Esophagus squamous epithelium (tissue), 5 donors: ENCODE data around the gene NMNAT2. TPM values are rescaled to one million over a fixed set of nuclear protein-coding genes. Genes with fewer than 3 reads are reported as not detected.
A peak's percentile ranks its signal among the peaks of the same experiment; 100 is the strongest.

Experiments used
- DNase-seq: peaks from one replicate; lab custom pipeline; 2025; lab: John Stamatoyannopoulos, UW
- H3K27ac ChIP-seq, 4 donors: fragments of 200-600 bp; sonication (generic); one replicate each; pipeline ENCODE4 v1.5.1; 2016 to 2019; ENCODE audit warnings: mild to moderate bottlenecking in 1 of 4
- H3K27me3 ChIP-seq, 4 donors: fragments of 200-600 bp; sonication (generic); 1 replicate in 3 of 4; 2 replicates in 1 of 4; pipeline versions ENCODE4 v1.5.1 to v1.6.0; 2017 to 2021; ENCODE audit warnings: antibody characterized with exemption in 1 of 4
- H3K36me3 ChIP-seq, 3 donors: fragments of 200-600 bp; sonication (generic); one replicate each; pipeline ENCODE4 v1.5.1; 2016 to 2019
- H3K4me1 ChIP-seq, 3 donors: fragments of 200-600 bp; sonication (generic); one replicate each; pipeline ENCODE4 v1.5.1; 2017 to 2019
- H3K4me3 ChIP-seq, 4 donors: fragments of 200-600 bp; sonication (generic); 1 replicate in 3 of 4; 2 replicates in 1 of 4; pipeline ENCODE4 v1.5.1; 2016 to 2019; ENCODE audit warnings: mild to moderate bottlenecking in 2 of 4, moderate library complexity in 1 of 4
- H3K9me3 ChIP-seq, 3 donors: fragments of 200-600 bp; sonication (generic); one replicate each; pipeline ENCODE4 v1.5.1; 2016 to 2019
- POLR2A ChIP-seq, 4 donors: fragments of 450-650 bp; IDR thresholded peaks; one replicate each; pipeline ENCODE4 v1.6.1; 2017; ENCODE audit warnings: antibody characterized with exemption in 4 of 4, mild to moderate bottlenecking in 4 of 4, moderate library complexity in 3 of 4
- WGBS, 2 donors: methylation state at CpG; one replicate each; pipeline ENCODE4 v1.1.5; 2018; 5-methylcytosine and 5-hydroxymethylcytosine counted together
- intact Hi-C: fragments of 100-400 bp; cut with DNase I; formaldehyde crosslinking; loops from one replicate; pipeline ENCODE4 v1.15.0; 2022
- total RNA-seq, 4 donors: library from RNA; depleted of rRNA; stranded (reverse); fragments of >200 nt; gene quantifications; one replicate each; pipeline ENCODE4 v1.1.0, GENCODE V29; 2016
- TF ChIP-seq, protein P1 (sequence below), 6 experiments: fragments of 450-650 bp in 4 of 6; fragments of 200-600 bp in 2 of 6; sonication (generic) in 2 of 6; IDR thresholded peaks; one replicate each; pipeline ENCODE4 v1.5.1; 2016 to 2019; ENCODE audit warnings: antibody characterized with exemption in 6 of 6, mild to moderate bottlenecking in 4 of 6, moderate library complexity in 4 of 6
- donor health status: DM: yes; HTN: yes; CAD: no.

The NMNAT2 gene
- total RNA-seq, 4 donors from 2014 or later = 0.18 to 1.1 (median 0.26) TPM; not detected in 1

DNA sequence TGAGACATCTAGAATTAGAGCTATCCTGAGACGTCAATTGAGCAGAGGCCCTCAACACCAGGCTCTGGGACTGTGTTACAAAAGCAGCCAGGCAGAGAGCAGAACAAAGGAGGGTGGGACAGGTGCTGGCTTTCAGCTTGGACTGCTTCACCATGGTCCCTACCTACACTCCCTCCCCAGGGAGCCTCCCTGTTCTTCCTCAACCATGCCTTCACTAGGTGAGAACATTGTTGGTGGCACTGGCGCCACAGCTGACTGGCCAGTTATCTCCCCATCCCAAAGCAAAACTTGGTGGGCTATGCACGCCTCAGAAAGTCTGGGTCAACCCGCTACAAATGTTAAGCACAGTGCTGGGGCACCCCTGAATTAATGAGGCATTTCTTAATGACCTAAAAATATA, 87.8 kb downstream of the NMNAT2 start:
- H3K27ac ChIP-seq = no peak overlapping the region
- 73 to 75% methylated on average over 4 of the region's 4 CpGs for WGBS, 2 donors
- no peaks in the 10 kb centered on the region for H3K36me3 ChIP-seq
- DNase-seq = no peak
- TF ChIP-seq, protein P1, sequence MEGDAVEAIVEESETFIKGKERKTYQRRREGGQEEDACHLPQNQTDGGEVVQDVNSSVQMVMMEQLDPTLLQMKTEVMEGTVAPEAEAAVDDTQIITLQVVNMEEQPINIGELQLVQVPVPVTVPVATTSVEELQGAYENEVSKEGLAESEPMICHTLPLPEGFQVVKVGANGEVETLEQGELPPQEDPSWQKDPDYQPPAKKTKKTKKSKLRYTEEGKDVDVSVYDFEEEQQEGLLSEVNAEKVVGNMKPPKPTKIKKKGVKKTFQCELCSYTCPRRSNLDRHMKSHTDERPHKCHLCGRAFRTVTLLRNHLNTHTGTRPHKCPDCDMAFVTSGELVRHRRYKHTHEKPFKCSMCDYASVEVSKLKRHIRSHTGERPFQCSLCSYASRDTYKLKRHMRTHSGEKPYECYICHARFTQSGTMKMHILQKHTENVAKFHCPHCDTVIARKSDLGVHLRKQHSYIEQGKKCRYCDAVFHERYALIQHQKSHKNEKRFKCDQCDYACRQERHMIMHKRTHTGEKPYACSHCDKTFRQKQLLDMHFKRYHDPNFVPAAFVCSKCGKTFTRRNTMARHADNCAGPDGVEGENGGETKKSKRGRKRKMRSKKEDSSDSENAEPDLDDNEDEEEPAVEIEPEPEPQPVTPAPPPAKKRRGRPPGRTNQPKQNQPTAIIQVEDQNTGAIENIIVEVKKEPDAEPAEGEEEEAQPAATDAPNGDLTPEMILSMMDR (IDR thresholded peaks at IDR 0.05) = no peak
- no peak for TF ChIP-seq POLR2A (IDR thresholded peaks at IDR 0.05)
- peaks cover 0 to 14% (median 0%) of the 10 kb centered on the region in 4 donors for H3K27me3 ChIP-seq
- no peaks in the 10 kb centered on the region for H3K9me3 ChIP-seq
- no peak overlapping the region for H3K4me3 ChIP-seq
- H3K4me1 ChIP-seq = peaks cover 0 to 25% (median 10%) of the 10 kb centered on the region in 3 donors
- intact Hi-C loops = no loop called here

GRCh38 chr1:183328371-183328770, 89.8 kb downstream of the NMNAT2 start:
- H3K27ac ChIP-seq = peak overlapping the region in 3 of 4 donors; percentile 57 to 78 (median 75)
- H3K27me3 ChIP-seq = peaks cover 0 to 14% (median 0%) of the 10 kb centered on the region in 4 donors
- no peaks in the 10 kb centered on the region for H3K36me3 ChIP-seq
- no peaks in the 10 kb centered on the region for H3K9me3 ChIP-seq
- intact Hi-C loops = no loop called here
- TF ChIP-seq POLR2A (IDR thresholded peaks at IDR 0.05) = no peak
- TF ChIP-seq, protein P1 (IDR thresholded peaks at IDR 0.05) = no peak
- DNase-seq = no peak
- WGBS, 2 donors = 86 to 100% methylated on average over 1 of the region's 1 CpG
- H3K4me3 ChIP-seq = no peak overlapping the region
- H3K4me1 ChIP-seq = peaks cover 0 to 25% (median 10%) of the 10 kb centered on the region in 3 donors

DNA sequence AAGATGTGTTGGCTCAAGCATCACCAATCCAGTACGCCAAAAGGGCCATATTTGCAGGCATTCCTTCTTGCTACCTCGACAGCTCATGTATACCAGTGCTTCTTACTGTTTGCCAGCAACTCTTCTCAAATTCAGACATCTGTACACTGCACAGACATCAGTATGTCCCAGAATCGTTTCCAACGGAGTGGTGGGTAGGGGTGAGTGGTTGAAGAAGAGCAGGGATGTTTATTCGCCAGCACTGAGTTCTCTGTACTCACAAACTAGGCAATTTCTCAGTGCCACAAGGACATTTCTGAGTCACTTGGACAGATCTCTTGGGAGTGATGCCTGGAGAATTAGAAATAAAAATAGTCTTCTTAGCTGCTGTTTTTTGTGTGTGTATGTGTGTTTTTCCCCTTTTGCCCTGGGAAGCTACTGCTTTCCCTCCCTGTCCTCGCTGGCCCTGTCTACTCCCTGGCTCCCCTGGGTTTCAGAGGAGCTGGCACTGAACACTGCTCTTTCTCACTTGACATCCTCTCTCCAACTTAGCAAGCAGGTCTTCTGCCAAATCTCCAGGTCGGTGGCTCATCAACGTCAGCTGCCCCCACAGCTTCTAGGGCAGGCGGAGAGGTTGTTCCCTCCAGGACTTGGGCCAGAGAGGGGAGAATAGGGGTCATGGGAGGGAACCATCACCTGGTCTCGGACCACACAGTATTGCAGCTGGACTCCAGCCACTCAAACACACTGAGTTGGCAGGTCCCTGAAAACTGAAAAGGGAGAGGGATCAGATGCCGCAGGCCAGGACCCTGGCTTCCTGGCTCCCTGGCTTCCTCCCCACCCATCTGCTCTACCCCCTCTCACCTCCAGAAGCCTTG, 90.5 kb downstream of the NMNAT2 start:
- Histone ChIP-seq H3K4me3 (no peak overlapping the region), H3K36me3 (no peaks in the 10 kb centered on the region), H3K27me3 (peaks cover 0 to 14% (median 0%) of the 10 kb centered on the region in 4 donors), H3K27ac (peak overlapping the region in 3 of 4 donors; percentile 57 to 78 (median 75)), H3K9me3 (no peaks in the 10 kb centered on the region), H3K4me1 (peaks cover 0 to 25% (median 10%) of the 10 kb centered on the region in 3 donors)
- no peak for DNase-seq
- TF ChIP-seq, protein P1 (IDR thresholded peaks at IDR 0.05) = no peak
- no peak for TF ChIP-seq POLR2A (IDR thresholded peaks at IDR 0.05)
- intact Hi-C loops = no loop called here
- 42 to 69% methylated on average over 6 to 9 of the region's 11 CpGs for WGBS, 2 donors

DNA sequence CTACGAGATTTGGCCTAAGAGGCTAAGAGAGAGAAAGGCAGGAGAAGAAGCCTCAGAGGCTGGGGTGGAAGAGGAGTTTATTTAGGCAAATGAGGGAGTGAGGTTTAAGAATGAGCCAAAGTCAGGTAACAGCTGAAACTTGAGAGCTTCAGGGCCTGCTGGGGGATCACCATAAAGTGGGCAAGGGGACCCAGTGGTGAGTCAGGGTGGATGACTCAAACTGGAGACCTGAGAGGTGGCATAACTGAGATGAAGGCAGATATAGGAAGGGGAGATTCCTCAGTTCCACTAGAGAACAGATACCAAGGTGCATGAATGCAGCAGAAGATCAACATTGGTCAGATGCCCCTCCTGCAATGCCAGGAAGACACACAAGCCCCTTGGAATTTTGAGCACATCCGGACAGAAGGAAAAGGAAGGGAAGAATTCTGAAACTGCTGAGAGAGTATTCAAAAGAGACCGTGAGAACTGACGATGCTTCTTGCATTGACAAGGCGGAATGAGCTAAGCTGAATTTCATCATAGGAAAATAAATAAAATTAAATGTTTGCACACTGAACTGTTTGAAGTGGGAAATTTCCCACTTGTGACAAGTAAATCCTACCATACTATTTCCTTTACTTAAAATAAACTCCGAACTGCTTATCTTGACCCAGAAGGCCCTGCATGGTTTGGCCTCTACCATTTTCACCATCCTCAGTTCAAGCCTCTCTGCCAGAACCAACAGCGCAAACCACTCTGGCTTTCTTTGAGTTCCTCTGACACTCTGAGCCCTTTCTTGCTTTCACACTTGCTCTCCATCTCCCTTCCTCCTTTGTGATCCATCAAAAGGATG, 94.1 kb downstream of the NMNAT2 start:
- Histone ChIP-seq H3K27ac (no peak overlapping the region), H3K4me3 (no peak overlapping the region), H3K4me1 (peaks cover 0 to 16% (median 2%) of the 10 kb centered on the region in 3 donors), H3K9me3 (no peaks in the 10 kb centered on the region), H3K36me3 (no peaks in the 10 kb centered on the region), H3K27me3 (peaks cover 0 to 8% (median 0%) of the 10 kb centered on the region in 4 donors)
- WGBS, 2 donors = 71 to 81% methylated on average over 7 of the region's 7 CpGs
- intact Hi-C loops = no loop called here
- DNase-seq = no peak
- TF ChIP-seq, protein P1 (IDR thresholded peaks at IDR 0.05) = no peak
- TF ChIP-seq POLR2A (IDR thresholded peaks at IDR 0.05) = no peak
